ENCODE measurements around the gene NMUR1.

DNA sequence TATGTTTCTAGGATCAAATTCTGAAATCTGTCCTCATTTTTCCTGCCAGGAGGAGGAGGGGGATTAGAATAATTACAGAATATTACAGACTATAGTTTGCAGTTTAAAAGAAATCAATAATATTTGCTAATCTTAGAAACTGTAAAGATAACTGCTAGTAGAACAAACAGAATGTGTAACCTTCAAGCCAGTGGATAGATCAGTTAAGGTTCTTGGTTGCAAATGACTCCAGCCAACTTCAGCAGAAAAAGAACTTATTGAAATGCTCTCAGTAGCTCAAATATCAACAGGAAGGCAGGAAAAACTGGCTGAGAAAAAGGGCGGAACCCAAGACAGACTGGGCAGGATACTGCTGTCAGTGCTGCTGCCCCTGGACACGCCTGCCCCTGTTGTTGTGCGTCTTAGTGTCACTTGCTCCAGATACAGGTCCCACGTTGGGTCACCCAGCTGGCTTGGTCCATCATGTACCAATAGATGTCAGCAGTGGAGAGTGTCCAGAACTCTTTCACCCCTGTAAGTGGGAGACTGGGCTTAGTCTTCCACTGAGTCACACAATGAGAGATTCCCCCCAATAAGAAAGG lies 10.2 kb downstream of the NMUR1 start:
- no peak for TF ChIP-seq EZH2 (IDR thresholded peaks at IDR 0.05; ENCODE audit: borderline replicate concordance)
- no peak for TF ChIP-seq EZH2phosphoT487 (IDR thresholded peaks at IDR 0.05; ENCODE audit: low read depth, severe bottlenecking, unreplicated experiment)
